Globus pallidus (tissue), 1 donor: Measurements from ENCODE around the gene PIWIL1.

Experiments used
- DNase-seq: peaks from one replicate; pipeline ENCODE4 v3.0.0-alpha.2; 2015; ENCODE audit warnings: low spot score

PIWIL1 gene

GRCh38 chr12:130374083-130374482 lies 36.4 kb downstream of the PIWIL1 start:
- DNase-seq = no peak

GRCh38 chr12:130375296-130376287 lies 37.9 kb downstream of the PIWIL1 start:
- no peak for DNase-seq

GRCh38 chr12:130382818-130383217 lies 45.1 kb downstream of the PIWIL1 start:
- no peak for DNase-seq

- no peak for DNase-seq
Measured at GRCh38 chr12:130384234-130384633, 46.5 kb downstream of the PIWIL1 start.

GRCh38 chr12:130385193-130385592 lies 47.5 kb downstream of the PIWIL1 start:
- no peak for DNase-seq

GRCh38 chr12:130391186-130391585 lies 53.5 kb downstream of the PIWIL1 start:
- no peak for DNase-seq

- no peak for DNase-seq
Measured at GRCh38 chr12:130394906-130395305, 57.2 kb downstream of the PIWIL1 start.

GRCh38 chr12:130396667-130397066 lies 59.0 kb downstream of the PIWIL1 start:
- no peak for DNase-seq

- no peak for DNase-seq
Measured at GRCh38 chr12:130398100-130398848, 60.6 kb downstream of the PIWIL1 start.

- no peak for DNase-seq
Measured at GRCh38 chr12:130401703-130402102, 64.0 kb downstream of the PIWIL1 start.

- DNase-seq = no peak
Measured at GRCh38 chr12:130405332-130405731, 67.6 kb downstream of the PIWIL1 start.

- DNase-seq = no peak
Measured at GRCh38 chr12:130412384-130412783, 74.7 kb downstream of the PIWIL1 start.

GRCh38 chr12:130413909-130414308 lies 76.2 kb downstream of the PIWIL1 start:
- no peak for DNase-seq

- DNase-seq = no peak
Measured at GRCh38 chr12:130414381-130414780, 76.7 kb downstream of the PIWIL1 start.

- no peak for DNase-seq
Measured at GRCh38 chr12:130418251-130418650, 80.6 kb downstream of the PIWIL1 start.

- no peak for DNase-seq
Measured at GRCh38 chr12:130419116-130419515, 81.4 kb downstream of the PIWIL1 start.

- DNase-seq = no peak
Measured at GRCh38 chr12:130420071-130420470, 82.4 kb downstream of the PIWIL1 start.

- DNase-seq = no peak
Measured at GRCh38 chr12:130421896-130422295, 84.2 kb downstream of the PIWIL1 start.
